Activated T-cell treated with anti-CD3 and anti-CD28 coated beads, Interleukin-2, amount 50 U/mL, for 24 hours (primary cell): ENCODE results near the gene MRPS27.

Source experiments
- DNase-seq: peaks from one replicate; pipeline ENCODE4 v3.0.0-alpha.2; 2020
- H3K27ac Mint-ChIP-seq: 2 replicates; pipeline ENCODE4 v1.8.0; 2020; ENCODE audit warnings: mild to moderate bottlenecking, mixed read lengths
- H3K27me3 Mint-ChIP-seq: 2 replicates; pipeline ENCODE4 v1.8.0; 2020; ENCODE audit warnings: mixed read lengths
- H3K36me3 Mint-ChIP-seq: 2 replicates; pipeline ENCODE4 v1.8.0; 2020; ENCODE audit warnings: low read depth, mixed read lengths
- H3K4me1 Mint-ChIP-seq: 2 replicates; pipeline ENCODE4 v1.8.0; 2020; ENCODE audit warnings: low read depth, mixed read lengths
- H3K4me3 Mint-ChIP-seq: 2 replicates; pipeline ENCODE4 v1.8.0; 2020; ENCODE audit warnings: mild to moderate bottlenecking, moderate library complexity, mixed read lengths
- H3K9me3 Mint-ChIP-seq: 2 replicates; pipeline ENCODE4 v1.8.0; 2020; ENCODE audit warnings: mixed read lengths

MRPS27 gene

GRCh38 chr5:72290356-72291133, 29.5 kb downstream of the MRPS27 start:
- no peak for DNase-seq
- Mint-ChIP-seq H3K27me3 (no peaks in the 10 kb centered on the region), H3K27ac (no peak overlapping the region), H3K4me1 (peaks cover 5% of the 10 kb centered on the region), H3K4me3 (no peak overlapping the region), H3K36me3 (peaks cover 93% of the 10 kb centered on the region), H3K9me3 (no peaks in the 10 kb centered on the region)

GRCh38 chr5:72288924-72289323, 31.1 kb downstream of the MRPS27 start:
- Mint-ChIP-seq H3K36me3 (peaks cover 92% of the 10 kb centered on the region), H3K27me3 (no peaks in the 10 kb centered on the region), H3K9me3 (no peaks in the 10 kb centered on the region), H3K4me1 (no peaks in the 10 kb centered on the region), H3K27ac (no peak overlapping the region), H3K4me3 (no peak overlapping the region)
- no peak for DNase-seq

- Mint-ChIP-seq H3K4me1 (no peaks in the 10 kb centered on the region), H3K9me3 (no peaks in the 10 kb centered on the region), H3K27me3 (no peaks in the 10 kb centered on the region), H3K4me3 (no peak overlapping the region), H3K27ac (no peak overlapping the region), H3K36me3 (peaks cover 91% of the 10 kb centered on the region)
- no peak for DNase-seq
Measured at GRCh38 chr5:72286798-72287197, 33.2 kb downstream of the MRPS27 start.

GRCh38 chr5:72285424-72285821, 34.6 kb downstream of the MRPS27 start:
- Mint-ChIP-seq H3K27ac (no peak overlapping the region), H3K36me3 (peaks cover 89% of the 10 kb centered on the region), H3K9me3 (no peaks in the 10 kb centered on the region), H3K4me3 (no peak overlapping the region), H3K4me1 (no peaks in the 10 kb centered on the region), H3K27me3 (no peaks in the 10 kb centered on the region)
- DNase-seq, result no peak

- no peak for DNase-seq
- Mint-ChIP-seq H3K9me3 (no peaks in the 10 kb centered on the region), H3K4me1 (no peaks in the 10 kb centered on the region), H3K27ac (no peak overlapping the region), H3K27me3 (no peaks in the 10 kb centered on the region), H3K4me3 (no peak overlapping the region), H3K36me3 (peaks cover 87% of the 10 kb centered on the region)
Measured at GRCh38 chr5:72284559-72285423, 35.2 kb downstream of the MRPS27 start.

- Mint-ChIP-seq H3K4me1 (peaks cover 3% of the 10 kb centered on the region), H3K27me3 (no peaks in the 10 kb centered on the region), H3K36me3 (peaks cover 87% of the 10 kb centered on the region), H3K9me3 (peaks cover 3% of the 10 kb centered on the region), H3K27ac (no peak overlapping the region), H3K4me3 (no peak overlapping the region)
- no peak for DNase-seq
Measured at GRCh38 chr5:72283358-72283757, 36.7 kb downstream of the MRPS27 start.

GRCh38 chr5:72282878-72283277, 37.2 kb downstream of the MRPS27 start:
- Mint-ChIP-seq H3K27ac (no peak overlapping the region), H3K9me3 (peaks cover 4% of the 10 kb centered on the region), H3K27me3 (no peaks in the 10 kb centered on the region), H3K36me3 (peaks cover 86% of the 10 kb centered on the region), H3K4me1 (peaks cover 3% of the 10 kb centered on the region), H3K4me3 (no peak overlapping the region)
- no peak for DNase-seq

GRCh38 chr5:72281764-72282499, 38.1 kb downstream of the MRPS27 start:
- H3K36me3 Mint-ChIP-seq, result peaks cover 86% of the 10 kb centered on the region
- H3K27ac Mint-ChIP-seq, result no peak overlapping the region
- no peak for DNase-seq
- peaks cover 3% of the 10 kb centered on the region for H3K4me1 Mint-ChIP-seq
- H3K27me3 Mint-ChIP-seq, result no peaks in the 10 kb centered on the region
- peaks cover 4% of the 10 kb centered on the region for H3K9me3 Mint-ChIP-seq
- no peak overlapping the region for H3K4me3 Mint-ChIP-seq

- no peak overlapping the region for H3K27ac Mint-ChIP-seq
- peaks cover 3% of the 10 kb centered on the region for H3K4me1 Mint-ChIP-seq
- no peak for DNase-seq
- H3K4me3 Mint-ChIP-seq, result no peak overlapping the region
- no peaks in the 10 kb centered on the region for H3K27me3 Mint-ChIP-seq
- peaks cover 87% of the 10 kb centered on the region for H3K36me3 Mint-ChIP-seq
- peaks cover 4% of the 10 kb centered on the region for H3K9me3 Mint-ChIP-seq
Measured at GRCh38 chr5:72281430-72281763, 38.6 kb downstream of the MRPS27 start.

GRCh38 chr5:72280581-72281069, 39.4 kb downstream of the MRPS27 start:
- peaks cover 87% of the 10 kb centered on the region for H3K36me3 Mint-ChIP-seq
- no peak overlapping the region for H3K27ac Mint-ChIP-seq
- peaks cover 5% of the 10 kb centered on the region for H3K4me1 Mint-ChIP-seq
- H3K4me3 Mint-ChIP-seq, result no peak overlapping the region
- peaks cover 4% of the 10 kb centered on the region for H3K9me3 Mint-ChIP-seq
- DNase-seq, result no peak
- H3K27me3 Mint-ChIP-seq, result no peaks in the 10 kb centered on the region

GRCh38 chr5:72276219-72276752, 43.8 kb downstream of the MRPS27 start:
- Mint-ChIP-seq H3K36me3 (peaks cover 75% of the 10 kb centered on the region), H3K9me3 (peaks cover 4% of the 10 kb centered on the region), H3K27me3 (no peaks in the 10 kb centered on the region), H3K4me3 (no peak overlapping the region), H3K27ac (no peak overlapping the region), H3K4me1 (peaks cover 6% of the 10 kb centered on the region)
- no peak for DNase-seq

GRCh38 chr5:72273547-72273946, 46.5 kb downstream of the MRPS27 start:
- H3K36me3 Mint-ChIP-seq, result peaks cover 69% of the 10 kb centered on the region
- H3K9me3 Mint-ChIP-seq, result peaks cover 2% of the 10 kb centered on the region
- no peak overlapping the region for H3K27ac Mint-ChIP-seq
- no peaks in the 10 kb centered on the region for H3K27me3 Mint-ChIP-seq
- no peak for DNase-seq
- H3K4me1 Mint-ChIP-seq, result peaks cover 4% of the 10 kb centered on the region
- no peak overlapping the region for H3K4me3 Mint-ChIP-seq

- peaks cover 67% of the 10 kb centered on the region for H3K36me3 Mint-ChIP-seq
- no peak overlapping the region for H3K4me3 Mint-ChIP-seq
- no peak for DNase-seq
- H3K9me3 Mint-ChIP-seq, result no peaks in the 10 kb centered on the region
- H3K27ac Mint-ChIP-seq, result no peak overlapping the region
- H3K27me3 Mint-ChIP-seq, result no peaks in the 10 kb centered on the region
- H3K4me1 Mint-ChIP-seq, result peaks cover 4% of the 10 kb centered on the region
Measured at GRCh38 chr5:72272398-72272797, 47.6 kb downstream of the MRPS27 start.

GRCh38 chr5:72271702-72272101, 48.3 kb downstream of the MRPS27 start:
- Mint-ChIP-seq H3K27ac (no peak overlapping the region), H3K4me1 (peaks cover 4% of the 10 kb centered on the region), H3K9me3 (no peaks in the 10 kb centered on the region), H3K36me3 (peaks cover 67% of the 10 kb centered on the region), H3K4me3 (no peak overlapping the region), H3K27me3 (no peaks in the 10 kb centered on the region)
- no peak for DNase-seq
